Stomach (tissue), 4 donors: ENCODE results near the gene CLDN2.

Experiments used
- POLR2A ChIP-seq, 4 donors: fragments of 450-650 bp; IDR thresholded peaks; one replicate each; pipeline ENCODE4 v1.6.1; 2016; ENCODE audit warnings: antibody characterized with exemption in 4 of 4, control low read depth in 2 of 4, mild to moderate bottlenecking in 1 of 4, moderate library complexity in 1 of 4
- TF ChIP-seq, protein P1 (sequence below), 7 experiments: fragments of 450-650 bp in 4 of 7; fragments of 200-600 bp in 3 of 7; sonication (generic) in 3 of 7; IDR thresholded peaks; one replicate each; pipeline ENCODE4 v1.5.1; 2016 to 2019; ENCODE audit warnings: antibody characterized with exemption in 7 of 7, control low read depth in 2 of 7, mild to moderate bottlenecking in 1 of 7

GRCh38 chrX:106972896-106973295 lies 52.7 kb downstream of the CLDN2 start:
- TF ChIP-seq POLR2A (IDR thresholded peaks at IDR 0.05): no peak
- TF ChIP-seq, protein P1, sequence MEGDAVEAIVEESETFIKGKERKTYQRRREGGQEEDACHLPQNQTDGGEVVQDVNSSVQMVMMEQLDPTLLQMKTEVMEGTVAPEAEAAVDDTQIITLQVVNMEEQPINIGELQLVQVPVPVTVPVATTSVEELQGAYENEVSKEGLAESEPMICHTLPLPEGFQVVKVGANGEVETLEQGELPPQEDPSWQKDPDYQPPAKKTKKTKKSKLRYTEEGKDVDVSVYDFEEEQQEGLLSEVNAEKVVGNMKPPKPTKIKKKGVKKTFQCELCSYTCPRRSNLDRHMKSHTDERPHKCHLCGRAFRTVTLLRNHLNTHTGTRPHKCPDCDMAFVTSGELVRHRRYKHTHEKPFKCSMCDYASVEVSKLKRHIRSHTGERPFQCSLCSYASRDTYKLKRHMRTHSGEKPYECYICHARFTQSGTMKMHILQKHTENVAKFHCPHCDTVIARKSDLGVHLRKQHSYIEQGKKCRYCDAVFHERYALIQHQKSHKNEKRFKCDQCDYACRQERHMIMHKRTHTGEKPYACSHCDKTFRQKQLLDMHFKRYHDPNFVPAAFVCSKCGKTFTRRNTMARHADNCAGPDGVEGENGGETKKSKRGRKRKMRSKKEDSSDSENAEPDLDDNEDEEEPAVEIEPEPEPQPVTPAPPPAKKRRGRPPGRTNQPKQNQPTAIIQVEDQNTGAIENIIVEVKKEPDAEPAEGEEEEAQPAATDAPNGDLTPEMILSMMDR (IDR thresholded peaks at IDR 0.05): no peak
